MCF 10A (cell line): ENCODE measurements around the gene TAF3. TPM values are rescaled to one million over a fixed set of nuclear protein-coding genes. Genes with fewer than 3 reads are reported as not detected.
A peak's percentile ranks its signal among the peaks of the same experiment; 100 is the strongest.

ENCODE experiments used
- BruUV-seq: library from RNA; stranded (reverse); fragments of 400-500 nt; replicated peaks from 2 replicates; lab custom pipeline; 2021; lab: Mats Ljungman, UMichigan
- CTCF ChIA-PET: fragments of 300-600 bp; sonication (Branson Sonifier 250); formaldehyde crosslinking; extraction: SDS; loops from one replicate; lab custom pipeline; 2021; ENCODE audit warnings: antibody characterized with exemption, inconsistent platforms; lab: Yijun Ruan, JAX
- POLR2A ChIA-PET: fragments of 300-600, 350-650 bp; sonication (Branson Sonifier 250); formaldehyde crosslinking; extraction: SDS; loops from one replicate; lab custom pipeline; 2020; ENCODE audit warnings: antibody characterized with exemption, inconsistent platforms; lab: Yijun Ruan, JAX
- DNase-seq: peaks from one replicate; pipeline ENCODE4 v3.0.0-alpha.2; 2018; ENCODE audit not compliant: unreplicated experiment
- H3K27ac Mint-ChIP-seq: one replicate; pipeline ENCODE4 v1.8.0; 2022; ENCODE audit warnings: mild to moderate bottlenecking, low read depth, mixed read lengths; ENCODE audit not compliant: unreplicated experiment
- H3K27me3 Mint-ChIP-seq: one replicate; pipeline ENCODE4 v1.8.0; 2022; ENCODE audit warnings: mixed read lengths; ENCODE audit not compliant: insufficient read depth, unreplicated experiment
- H3K36me3 Mint-ChIP-seq: one replicate; pipeline ENCODE4 v1.8.0; 2022; ENCODE audit warnings: mild to moderate bottlenecking, moderate library complexity, mixed read lengths; ENCODE audit not compliant: insufficient read depth, unreplicated experiment
- H3K4me1 Mint-ChIP-seq: one replicate; pipeline ENCODE4 v1.8.0; 2022; ENCODE audit warnings: mixed read lengths; ENCODE audit not compliant: insufficient read depth, unreplicated experiment
- H3K4me3 Mint-ChIP-seq: one replicate; pipeline ENCODE4 v1.8.0; 2022; ENCODE audit warnings: mild to moderate bottlenecking, moderate library complexity, mixed read lengths; ENCODE audit not compliant: unreplicated experiment
- H3K9me3 Mint-ChIP-seq: one replicate; pipeline ENCODE4 v1.8.0; 2022; ENCODE audit warnings: mixed read lengths; ENCODE audit not compliant: unreplicated experiment
- intact Hi-C: fragments of 100-400 bp; cut with micrococcal nuclease; formaldehyde crosslinking; loops from 2 replicates; pipeline ENCODE4 v1.14.1; 2022
- total RNA-seq: library from RNA; stranded (reverse); gene quantifications from 2 replicates; pipeline ENCODE4 v1.2.3, GENCODE V29; 2022
- TF ChIP-seq, protein P1 (sequence below): fragments of 200-600 bp; IDR thresholded peaks from one replicate; pipeline ENCODE4 v1.8.0; 2022; ENCODE audit warnings: antibody characterized with exemption, mild to moderate bottlenecking; ENCODE audit not compliant: unreplicated experiment

Gene TAF3
- total RNA-seq, 1 experiment from 2014 or later, result 9.9 TPM

DNA sequence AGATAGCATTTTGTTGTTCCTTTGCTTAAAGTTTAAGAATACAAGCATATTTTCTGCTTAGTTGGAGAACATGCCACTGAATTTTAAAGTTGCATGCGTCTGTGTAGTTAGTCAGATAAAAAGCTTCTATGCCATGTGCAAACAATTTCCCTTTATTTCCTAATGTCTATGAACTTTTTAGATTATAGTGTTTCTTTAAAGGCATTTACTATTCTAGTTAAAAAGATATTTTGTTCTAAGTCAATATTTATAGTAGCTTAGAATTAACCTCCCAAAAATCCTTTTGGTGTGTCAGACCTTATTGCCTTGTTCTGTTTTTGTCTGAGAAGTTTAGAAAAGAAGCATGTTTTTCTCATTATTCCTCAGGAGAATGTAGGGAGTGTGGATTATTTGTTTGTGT, 137.1 kb downstream of the TAF3 start:
- no peaks in the 10 kb centered on the region for H3K9me3 Mint-ChIP-seq
- H3K27me3 Mint-ChIP-seq, result no peaks in the 10 kb centered on the region
- H3K36me3 Mint-ChIP-seq, result no peaks in the 10 kb centered on the region
- no TSS peak for BruUV-seq
- ChIA-PET POLR2A (interaction anchor here (0.6 kb wide), 1 partner anchor 38 kb away, joined by 3 read pairs; no protein-coding TSS in a partner anchor), CTCF (no interaction called here)
- intact Hi-C loops, result no loop called here
- no peak overlapping the region for H3K4me3 Mint-ChIP-seq
- TF ChIP-seq, protein P1, sequence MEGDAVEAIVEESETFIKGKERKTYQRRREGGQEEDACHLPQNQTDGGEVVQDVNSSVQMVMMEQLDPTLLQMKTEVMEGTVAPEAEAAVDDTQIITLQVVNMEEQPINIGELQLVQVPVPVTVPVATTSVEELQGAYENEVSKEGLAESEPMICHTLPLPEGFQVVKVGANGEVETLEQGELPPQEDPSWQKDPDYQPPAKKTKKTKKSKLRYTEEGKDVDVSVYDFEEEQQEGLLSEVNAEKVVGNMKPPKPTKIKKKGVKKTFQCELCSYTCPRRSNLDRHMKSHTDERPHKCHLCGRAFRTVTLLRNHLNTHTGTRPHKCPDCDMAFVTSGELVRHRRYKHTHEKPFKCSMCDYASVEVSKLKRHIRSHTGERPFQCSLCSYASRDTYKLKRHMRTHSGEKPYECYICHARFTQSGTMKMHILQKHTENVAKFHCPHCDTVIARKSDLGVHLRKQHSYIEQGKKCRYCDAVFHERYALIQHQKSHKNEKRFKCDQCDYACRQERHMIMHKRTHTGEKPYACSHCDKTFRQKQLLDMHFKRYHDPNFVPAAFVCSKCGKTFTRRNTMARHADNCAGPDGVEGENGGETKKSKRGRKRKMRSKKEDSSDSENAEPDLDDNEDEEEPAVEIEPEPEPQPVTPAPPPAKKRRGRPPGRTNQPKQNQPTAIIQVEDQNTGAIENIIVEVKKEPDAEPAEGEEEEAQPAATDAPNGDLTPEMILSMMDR, result no peak
- no peak for DNase-seq
- no peaks in the 10 kb centered on the region for H3K4me1 Mint-ChIP-seq
- peak overlapping the region; percentile 46 for H3K27ac Mint-ChIP-seq

DNA sequence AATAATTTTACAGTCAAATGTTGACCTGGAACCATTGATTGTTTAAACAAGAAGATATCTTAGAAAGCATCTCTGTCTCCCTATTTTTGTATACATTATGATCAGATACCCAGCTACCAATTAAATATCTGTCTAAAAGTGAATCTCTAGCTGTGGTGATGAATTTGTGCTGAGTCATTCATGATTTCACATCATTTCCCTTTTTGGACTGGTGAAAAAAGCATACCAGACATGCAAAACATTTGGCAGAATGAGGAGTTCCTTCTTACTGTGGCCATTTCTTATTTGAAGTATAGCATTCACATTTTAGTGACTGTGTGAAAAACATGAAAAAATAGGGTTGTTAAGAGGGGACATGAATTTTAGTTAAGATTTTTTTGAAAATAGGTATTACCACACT, 138.2 kb downstream of the TAF3 start:
- peak; percentile 53 for DNase-seq
- CTCF ChIA-PET, result no interaction called here

DNA sequence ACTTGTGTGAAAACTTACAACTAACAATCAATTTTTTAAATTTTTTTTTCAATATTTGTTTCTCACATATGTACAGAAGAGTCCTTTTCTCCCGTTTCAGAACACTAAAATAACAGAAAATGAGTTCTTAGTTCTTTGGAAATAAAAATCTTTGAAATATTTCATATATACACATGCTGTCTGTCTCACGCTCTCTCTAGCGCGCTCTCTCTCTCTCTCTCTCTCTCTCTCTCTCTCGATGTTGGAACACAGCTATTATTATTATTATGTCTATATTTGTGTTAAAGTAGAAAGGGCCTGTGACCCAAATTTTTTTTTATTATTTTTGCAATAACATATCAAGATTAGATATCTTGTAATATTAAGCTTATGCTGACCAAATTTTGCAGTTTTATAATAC, 139.3 kb downstream of the TAF3 start:
- no peaks in the 10 kb centered on the region for H3K27me3 Mint-ChIP-seq
- H3K27ac Mint-ChIP-seq, result no peak overlapping the region
- no peak overlapping the region for H3K4me3 Mint-ChIP-seq
- no peak for DNase-seq
- intact Hi-C loops, result no loop called here
- no TSS peak for BruUV-seq
- POLR2A ChIA-PET, result no interaction called here
- H3K36me3 Mint-ChIP-seq, result no peaks in the 10 kb centered on the region
- H3K4me1 Mint-ChIP-seq, result no peaks in the 10 kb centered on the region
- H3K9me3 Mint-ChIP-seq, result no peaks in the 10 kb centered on the region
- CTCF ChIA-PET, result interaction anchor here (0.7 kb wide), 1 partner anchor 556 kb away, joined by 3 read pairs; no protein-coding TSS in a partner anchor
- TF ChIP-seq, protein P1, result no peak

More for the DNA sequence above, 138.2 kb downstream of the TAF3 start:
- no peaks in the 10 kb centered on the region for H3K27me3 Mint-ChIP-seq
- TF ChIP-seq, protein P1, result no peak
- POLR2A ChIA-PET, result no interaction called here
- H3K4me3 Mint-ChIP-seq, result no peak overlapping the region
- no peaks in the 10 kb centered on the region for H3K9me3 Mint-ChIP-seq
- no peaks in the 10 kb centered on the region for H3K4me1 Mint-ChIP-seq
- BruUV-seq, result no TSS peak
- H3K36me3 Mint-ChIP-seq, result no peaks in the 10 kb centered on the region
- no peak overlapping the region for H3K27ac Mint-ChIP-seq
- intact Hi-C loops, result no loop called here

DNA sequence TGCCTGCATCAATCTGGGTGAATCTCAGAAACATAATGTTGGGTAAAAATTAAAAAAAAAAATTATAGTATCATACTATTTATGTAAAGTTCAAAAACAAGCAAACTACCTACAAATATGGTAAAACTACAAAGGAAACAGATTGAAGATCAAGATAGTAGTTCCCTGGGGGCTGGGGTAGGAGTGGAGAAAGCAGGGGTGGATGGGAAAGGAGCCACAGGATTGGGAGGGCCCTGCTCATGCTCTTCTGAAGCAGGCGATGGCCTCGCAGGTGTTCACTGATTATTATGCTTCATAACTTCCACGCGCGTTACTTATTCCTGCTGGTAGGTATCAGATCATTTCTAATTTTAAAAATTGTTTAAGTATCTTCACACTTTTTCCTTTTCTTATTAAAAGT, 140.1 kb downstream of the TAF3 start:
- Mint-ChIP-seq H3K27me3 (no peaks in the 10 kb centered on the region), H3K4me3 (no peak overlapping the region), H3K9me3 (no peaks in the 10 kb centered on the region), H3K4me1 (no peaks in the 10 kb centered on the region), H3K36me3 (no peaks in the 10 kb centered on the region), H3K27ac (no peak overlapping the region)
- ChIA-PET POLR2A (no interaction called here), CTCF (interaction anchor here (0.7 kb wide), 1 partner anchor 556 kb away, joined by 3 read pairs; no protein-coding TSS in a partner anchor)
- no TSS peak for BruUV-seq
- intact Hi-C loops, result no loop called here
- DNase-seq, result no peak
- TF ChIP-seq, protein P1, result no peak
